ENCODE data around the gene RNASEH1. TPM values are rescaled to one million over a fixed set of nuclear protein-coding genes. Genes with fewer than 3 reads are reported as not detected.

Gene RNASEH1
- total and polyA plus RNA-seq, 2 of the 13 experiments (the other 11 are each of a cell fraction or from before 2014, with no cell fraction given): 14.5 to 57.4 TPM

DNA sequence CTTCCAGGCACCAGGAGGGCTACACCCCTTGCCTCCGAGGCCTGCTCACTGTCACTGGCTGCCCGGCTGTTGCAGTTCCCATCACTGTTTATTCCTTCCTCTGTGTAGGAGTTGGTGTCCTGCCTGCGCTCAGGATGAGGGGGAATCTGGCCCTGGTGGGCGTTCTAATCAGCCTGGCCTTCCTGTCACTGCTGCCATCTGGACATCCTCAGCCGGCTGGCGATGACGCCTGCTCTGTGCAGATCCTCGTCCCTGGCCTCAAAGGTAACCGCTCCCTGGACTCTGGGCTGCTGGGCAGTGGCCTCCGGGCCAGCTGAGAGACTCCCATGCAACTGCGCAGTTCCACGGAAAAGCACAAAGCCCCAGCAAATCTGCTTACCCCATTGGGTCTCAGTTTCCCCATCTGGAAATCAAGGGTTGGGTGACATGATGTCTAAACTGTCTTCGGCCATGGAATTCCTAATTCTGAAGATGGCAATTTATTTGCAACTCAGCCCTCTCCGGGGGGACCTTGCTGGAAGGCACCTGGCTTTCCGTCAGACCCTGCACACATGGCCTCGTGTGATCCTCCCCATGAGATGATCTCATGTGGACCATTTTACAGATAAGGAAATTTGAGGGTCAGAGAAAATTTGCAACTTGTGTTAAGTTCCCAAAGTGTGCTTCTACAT, 46.2 kb upstream of the RNASEH1 start:
- Histone ChIP-seq H3K4me3 (replicated peaks in 1 of 3; ENCODE audit: insufficient read depth in 1 of 3, low read depth in 2 of 3, low read length in 3 of 3) (0 out of 6 replicates have a peak overlapping the region, but pooled peaks of 1 of the 3 experiments have one; percentile 53), H3K27me3 (ENCODE audit: control insufficient read depth in 1 of 2, insufficient read depth in 2 of 2, low read length in 2 of 2) (no peaks in the 10 kb centered on the region; a peak in 1 of 5 replicates), H3K79me2 (ENCODE audit: insufficient read depth, low read length) (peaks cover 2% of the 10 kb centered on the region), H3K9ac (ENCODE audit: insufficient read depth, low read depth, low read length) (peak overlapping the region; percentile 78), H3K36me3 (replicated peaks in 1 of 2; ENCODE audit: control insufficient read depth in 1 of 2, insufficient read depth in 2 of 2, low read length in 2 of 2) (no peaks in the 10 kb centered on the region), H3K27ac (ENCODE audit: extremely low read length, insufficient read depth, low read length) (peak overlapping the region; percentile 83), H3K9me3 (ENCODE audit: low read length) (no peaks in the 10 kb centered on the region), H3K4me2 (ENCODE audit: low read depth, low read length) (peak overlapping the region; percentile 94), H2AFZ (ENCODE audit: low read length) (no peak overlapping the region), H4K20me1 (ENCODE audit: insufficient read depth, low read length) (no peaks in the 10 kb centered on the region), H3K4me1 (ENCODE audit: insufficient read depth, low read length) (peaks cover 75% of the 10 kb centered on the region)
- WGBS (ENCODE audit: low lambda C conversion rate): 93% methylated on average over 15 of the region's 16 CpGs
- no peak for DNase-seq (ENCODE audit: low spot score)
- CTCF ChIA-PET (ENCODE audit: low intra/inter-chr PET ratio, low total read pairs): no interaction called here
- no peak for ATAC-seq
- BruUV-seq (replicated peaks): TSS peak; percentile 99
- POLR2A ChIA-PET: interaction anchor here (1.2 to 6.1 kb wide), 5 partner anchors 19 to 111 kb away, joined by 4 to 60 read pairs (median 7); partner anchors contain the start of gene RNASEH1
- in situ Hi-C loops (cut with HindIII; ENCODE audit: extremely low pct_ligation_motif_present, low pct_unique_long_range_greater_than_20kb) (no loop called here), intact Hi-C loops (cut with micrococcal nuclease; ENCODE audit: unreplicated experiment) (no loop called here)
- FAIRE-seq: no peak
- no peak for TF ChIP-seq TCF7L2 (IDR thresholded peaks at IDR 0.05; ENCODE audit: low read depth, low read length)
- TF ChIP-seq POGZ (CRISPR knock-in tag; IDR thresholded peaks at IDR 0.05): 0 out of 2 replicates have a peak, but pooled peaks have one; percentile 9
- TF ChIP-seq, protein P1, sequence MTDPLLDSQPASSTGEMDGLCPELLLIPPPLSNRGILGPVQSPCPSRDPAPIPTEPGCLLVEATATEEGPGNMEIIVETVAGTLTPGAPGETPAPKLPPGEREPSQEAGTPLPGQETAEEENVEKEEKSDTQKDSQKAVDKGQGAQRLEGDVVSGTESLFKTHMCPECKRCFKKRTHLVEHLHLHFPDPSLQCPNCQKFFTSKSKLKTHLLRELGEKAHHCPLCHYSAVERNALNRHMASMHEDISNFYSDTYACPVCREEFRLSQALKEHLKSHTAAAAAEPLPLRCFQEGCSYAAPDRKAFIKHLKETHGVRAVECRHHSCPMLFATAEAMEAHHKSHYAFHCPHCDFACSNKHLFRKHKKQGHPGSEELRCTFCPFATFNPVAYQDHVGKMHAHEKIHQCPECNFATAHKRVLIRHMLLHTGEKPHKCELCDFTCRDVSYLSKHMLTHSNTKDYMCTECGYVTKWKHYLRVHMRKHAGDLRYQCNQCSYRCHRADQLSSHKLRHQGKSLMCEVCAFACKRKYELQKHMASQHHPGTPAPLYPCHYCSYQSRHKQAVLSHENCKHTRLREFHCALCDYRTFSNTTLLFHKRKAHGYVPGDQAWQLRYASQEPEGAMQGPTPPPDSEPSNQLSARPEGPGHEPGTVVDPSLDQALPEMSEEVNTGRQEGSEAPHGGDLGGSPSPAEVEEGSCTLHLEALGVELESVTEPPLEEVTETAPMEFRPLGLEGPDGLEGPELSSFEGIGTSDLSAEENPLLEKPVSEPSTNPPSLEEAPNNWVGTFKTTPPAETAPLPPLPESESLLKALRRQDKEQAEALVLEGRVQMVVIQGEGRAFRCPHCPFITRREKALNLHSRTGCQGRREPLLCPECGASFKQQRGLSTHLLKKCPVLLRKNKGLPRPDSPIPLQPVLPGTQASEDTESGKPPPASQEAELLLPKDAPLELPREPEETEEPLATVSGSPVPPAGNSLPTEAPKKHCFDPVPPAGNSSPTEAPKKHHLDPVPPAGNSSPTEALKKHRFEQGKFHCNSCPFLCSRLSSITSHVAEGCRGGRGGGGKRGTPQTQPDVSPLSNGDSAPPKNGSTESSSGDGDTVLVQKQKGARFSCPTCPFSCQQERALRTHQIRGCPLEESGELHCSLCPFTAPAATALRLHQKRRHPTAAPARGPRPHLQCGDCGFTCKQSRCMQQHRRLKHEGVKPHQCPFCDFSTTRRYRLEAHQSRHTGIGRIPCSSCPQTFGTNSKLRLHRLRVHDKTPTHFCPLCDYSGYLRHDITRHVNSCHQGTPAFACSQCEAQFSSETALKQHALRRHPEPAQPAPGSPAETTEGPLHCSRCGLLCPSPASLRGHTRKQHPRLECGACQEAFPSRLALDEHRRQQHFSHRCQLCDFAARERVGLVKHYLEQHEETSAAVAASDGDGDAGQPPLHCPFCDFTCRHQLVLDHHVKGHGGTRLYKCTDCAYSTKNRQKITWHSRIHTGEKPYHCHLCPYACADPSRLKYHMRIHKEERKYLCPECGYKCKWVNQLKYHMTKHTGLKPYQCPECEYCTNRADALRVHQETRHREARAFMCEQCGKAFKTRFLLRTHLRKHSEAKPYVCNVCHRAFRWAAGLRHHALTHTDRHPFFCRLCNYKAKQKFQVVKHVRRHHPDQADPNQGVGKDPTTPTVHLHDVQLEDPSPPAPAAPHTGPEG (CRISPR knock-in tag; IDR thresholded peaks at IDR 0.05): no peak
- TF ChIP-seq, protein P2, sequence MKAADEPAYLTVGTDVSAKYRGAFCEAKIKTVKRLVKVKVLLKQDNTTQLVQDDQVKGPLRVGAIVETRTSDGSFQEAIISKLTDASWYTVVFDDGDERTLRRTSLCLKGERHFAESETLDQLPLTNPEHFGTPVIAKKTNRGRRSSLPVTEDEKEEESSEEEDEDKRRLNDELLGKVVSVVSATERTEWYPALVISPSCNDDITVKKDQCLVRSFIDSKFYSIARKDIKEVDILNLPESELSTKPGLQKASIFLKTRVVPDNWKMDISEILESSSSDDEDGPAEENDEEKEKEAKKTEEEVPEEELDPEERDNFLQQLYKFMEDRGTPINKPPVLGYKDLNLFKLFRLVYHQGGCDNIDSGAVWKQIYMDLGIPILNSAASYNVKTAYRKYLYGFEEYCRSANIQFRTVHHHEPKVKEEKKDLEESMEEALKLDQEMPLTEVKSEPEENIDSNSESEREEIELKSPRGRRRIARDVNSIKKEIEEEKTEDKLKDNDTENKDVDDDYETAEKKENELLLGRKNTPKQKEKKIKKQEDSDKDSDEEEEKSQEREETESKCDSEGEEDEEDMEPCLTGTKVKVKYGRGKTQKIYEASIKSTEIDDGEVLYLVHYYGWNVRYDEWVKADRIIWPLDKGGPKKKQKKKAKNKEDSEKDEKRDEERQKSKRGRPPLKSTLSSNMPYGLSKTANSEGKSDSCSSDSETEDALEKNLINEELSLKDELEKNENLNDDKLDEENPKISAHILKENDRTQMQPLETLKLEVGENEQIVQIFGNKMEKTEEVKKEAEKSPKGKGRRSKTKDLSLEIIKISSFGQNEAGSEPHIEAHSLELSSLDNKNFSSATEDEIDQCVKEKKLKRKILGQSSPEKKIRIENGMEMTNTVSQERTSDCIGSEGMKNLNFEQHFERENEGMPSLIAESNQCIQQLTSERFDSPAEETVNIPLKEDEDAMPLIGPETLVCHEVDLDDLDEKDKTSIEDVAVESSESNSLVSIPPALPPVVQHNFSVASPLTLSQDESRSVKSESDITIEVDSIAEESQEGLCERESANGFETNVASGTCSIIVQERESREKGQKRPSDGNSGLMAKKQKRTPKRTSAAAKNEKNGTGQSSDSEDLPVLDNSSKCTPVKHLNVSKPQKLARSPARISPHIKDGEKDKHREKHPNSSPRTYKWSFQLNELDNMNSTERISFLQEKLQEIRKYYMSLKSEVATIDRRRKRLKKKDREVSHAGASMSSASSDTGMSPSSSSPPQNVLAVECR (CRISPR knock-in tag; IDR thresholded peaks at IDR 0.05; ENCODE audit: borderline replicate concordance): no peak
- TF ChIP-seq, protein P3, sequence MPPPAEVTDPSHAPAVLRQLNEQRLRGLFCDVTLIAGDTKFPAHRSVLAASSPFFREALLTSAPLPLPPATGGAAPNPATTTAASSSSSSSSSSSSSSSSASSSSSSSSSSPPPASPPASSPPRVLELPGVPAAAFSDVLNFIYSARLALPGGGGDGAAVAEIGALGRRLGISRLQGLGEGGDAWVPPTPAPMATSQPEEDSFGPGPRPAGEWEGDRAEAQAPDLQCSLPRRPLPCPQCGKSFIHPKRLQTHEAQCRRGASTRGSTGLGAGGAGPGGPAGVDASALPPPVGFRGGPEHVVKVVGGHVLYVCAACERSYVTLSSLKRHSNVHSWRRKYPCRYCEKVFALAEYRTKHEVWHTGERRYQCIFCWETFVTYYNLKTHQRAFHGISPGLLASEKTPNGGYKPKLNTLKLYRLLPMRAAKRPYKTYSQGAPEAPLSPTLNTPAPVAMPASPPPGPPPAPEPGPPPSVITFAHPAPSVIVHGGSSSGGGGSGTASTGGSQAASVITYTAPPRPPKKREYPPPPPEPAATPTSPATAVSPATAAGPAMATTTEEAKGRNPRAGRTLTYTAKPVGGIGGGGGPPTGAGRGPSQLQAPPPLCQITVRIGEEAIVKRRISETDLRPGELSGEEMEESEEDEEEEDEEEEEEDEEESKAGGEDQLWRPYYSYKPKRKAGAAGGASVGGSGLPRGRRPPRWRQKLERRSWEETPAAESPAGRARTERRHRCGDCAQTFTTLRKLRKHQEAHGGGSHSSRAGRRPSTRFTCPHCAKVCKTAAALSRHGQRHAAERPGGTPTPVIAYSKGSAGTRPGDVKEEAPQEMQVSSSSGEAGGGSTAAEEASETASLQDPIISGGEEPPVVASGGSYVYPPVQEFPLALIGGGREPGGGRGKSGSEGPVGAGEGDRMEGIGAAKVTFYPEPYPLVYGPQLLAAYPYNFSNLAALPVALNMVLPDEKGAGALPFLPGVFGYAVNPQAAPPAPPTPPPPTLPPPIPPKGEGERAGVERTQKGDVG (CRISPR knock-in tag; IDR thresholded peaks at IDR 0.05; ENCODE audit: borderline replicate concordance): 0 out of 2 replicates have a peak, but pooled peaks have one; percentile 31
- 0 out of 2 replicates have a peak, but pooled peaks have one; percentile 12 for TF ChIP-seq ZNF292 (CRISPR knock-in tag; IDR thresholded peaks at IDR 0.05; ENCODE audit: borderline replicate concordance, low read depth)

All from HepG2 (cell line).